GM18867 (cell line): ENCODE measurements around the gene RELT.
"Not testable (repeated sequence)": the region's sequence is repeated elsewhere in the genome, so short reads cannot be mapped to it uniquely, and the experiment has no call there.

ENCODE experiments used
- ATAC-seq: cut with Tn5 transposase; IDR thresholded peaks from one replicate; pipeline ENCODE4 v1.9.1; 2021; ENCODE audit warnings: mild to moderate bottlenecking, moderate library complexity; ENCODE audit not compliant: unreplicated experiment

Gene RELT

GRCh38 chr11:73428227-73428626, 52.0 kb downstream of the RELT start:
- ATAC-seq, result no peak

DNA sequence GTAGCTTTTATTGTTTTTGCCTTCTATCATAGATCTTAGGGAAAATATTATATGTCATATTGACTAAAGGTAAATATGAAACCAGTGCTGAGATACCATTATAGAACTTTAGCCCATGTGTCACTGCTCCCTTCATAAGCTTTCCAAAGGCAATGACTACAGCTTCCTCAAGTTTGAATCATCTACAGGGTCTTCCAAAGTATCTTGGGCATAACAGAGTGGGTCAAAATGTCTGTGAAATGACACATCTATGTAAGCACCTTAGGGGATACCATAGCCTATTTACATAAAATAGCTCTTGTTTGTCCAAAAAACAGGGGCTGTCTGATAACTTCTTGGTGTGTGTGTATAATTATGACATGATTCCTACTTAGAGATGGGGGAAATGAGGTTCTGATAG, 52.5 kb downstream of the RELT start:
- ATAC-seq, result no peak

DNA sequence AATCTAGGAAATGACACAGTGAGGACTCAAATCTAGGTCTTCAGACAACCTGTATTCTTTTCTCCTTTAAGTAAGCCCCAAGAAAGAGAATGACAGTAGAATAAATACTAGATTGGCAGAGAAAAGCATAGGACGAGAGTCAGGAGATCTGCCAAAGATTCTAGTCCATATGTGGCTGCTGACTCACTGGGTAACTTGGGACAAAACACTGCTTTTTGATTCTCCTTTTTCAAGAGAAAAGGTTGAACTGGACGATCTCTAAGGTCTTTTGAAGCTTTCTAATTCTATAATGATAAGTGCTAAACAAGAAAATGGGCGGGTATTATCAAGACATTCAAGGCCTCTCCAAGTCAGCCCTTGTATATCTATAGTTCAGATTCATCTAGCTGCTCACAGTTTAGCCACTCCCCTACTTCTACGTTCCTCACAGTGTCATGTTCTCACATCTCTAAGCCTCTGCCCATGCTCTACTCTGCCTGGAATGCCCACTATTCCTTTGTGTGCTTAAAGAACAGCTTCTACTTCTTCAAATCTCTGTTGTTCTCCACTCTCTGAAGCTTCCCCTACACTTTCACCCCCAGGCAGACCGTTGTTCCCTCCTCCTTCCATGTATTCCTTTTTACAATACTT, 53.0 kb downstream of the RELT start:
- no peak for ATAC-seq

GRCh38 chr11:73430326-73430725, 54.1 kb downstream of the RELT start:
- no peak for ATAC-seq

DNA sequence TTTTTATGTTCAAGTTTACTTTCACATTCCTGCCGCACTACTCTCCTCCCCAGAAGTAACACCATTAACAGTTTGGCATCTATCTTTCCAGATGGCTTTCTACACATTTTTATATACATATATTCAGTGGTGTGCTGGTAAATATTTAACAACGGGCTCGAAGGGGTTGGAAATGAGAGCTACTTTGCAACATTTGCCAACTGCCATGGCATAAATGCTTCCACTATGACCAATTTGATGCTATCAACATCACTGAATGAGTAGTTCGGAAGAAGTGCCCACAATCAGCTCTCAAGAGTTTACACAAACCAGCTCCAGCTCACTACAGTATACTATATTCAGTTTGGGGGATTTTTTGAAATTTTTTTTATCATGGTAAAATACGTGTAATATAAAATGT, 55.2 kb downstream of the RELT start:
- ATAC-seq, result no peak

DNA sequence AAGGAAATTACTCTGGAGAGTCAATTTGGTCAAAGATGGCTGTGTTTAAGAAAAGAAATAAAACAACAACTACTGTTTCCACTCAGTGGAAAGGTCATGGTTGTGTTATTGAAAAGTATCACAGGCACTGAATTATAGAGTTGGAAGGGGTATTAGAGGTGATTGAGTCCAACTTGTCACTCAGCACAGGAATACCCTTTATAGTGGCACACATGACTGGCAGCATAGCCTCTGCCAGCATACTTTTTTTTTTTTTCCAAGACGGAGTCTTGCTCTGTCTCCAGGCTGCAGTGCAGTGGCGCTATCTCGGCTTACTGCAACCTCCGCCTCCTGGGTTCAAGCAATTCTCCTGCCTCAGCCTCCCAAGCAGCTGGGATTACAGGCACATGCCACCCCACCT, 60.7 kb downstream of the RELT start:
- not testable (repeated sequence) for ATAC-seq

- ATAC-seq, result no peak
Measured at GRCh38 chr11:73439002-73439843, 63.0 kb downstream of the RELT start.

DNA sequence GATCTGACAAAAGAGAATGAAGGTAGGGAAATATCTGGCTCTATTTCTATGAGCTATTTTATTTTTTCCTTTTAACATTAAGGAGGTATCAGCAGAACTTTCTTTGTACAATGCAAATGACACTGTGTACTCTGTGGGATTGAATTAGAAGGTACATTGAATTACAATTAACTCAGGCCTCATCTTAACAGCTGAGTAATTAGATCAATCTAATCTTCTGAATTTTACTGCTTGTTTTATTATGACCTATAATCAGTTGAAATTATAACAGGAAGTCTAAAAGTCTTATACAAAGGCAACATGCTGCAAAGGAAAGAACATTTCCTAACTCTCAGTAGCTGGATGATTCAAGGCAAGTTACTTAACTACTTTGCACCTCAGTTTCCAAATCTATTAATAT, 69.8 kb downstream of the RELT start:
- no peak for ATAC-seq

GRCh38 chr11:73446766-73447165, 70.6 kb downstream of the RELT start:
- ATAC-seq, result no peak
